Kidney (tissue), 14 donors: ENCODE data around the gene CMTM7. TPM values are rescaled to one million over a fixed set of nuclear protein-coding genes. Genes with fewer than 3 reads are reported as not detected.
A peak's percentile ranks its signal among the peaks of the same experiment; 100 is the strongest.
"Not testable (repeated sequence)": the region's sequence is repeated elsewhere in the genome, so short reads cannot be mapped to it uniquely, and the experiment has no call there.

Experiments used
- DNase-seq, 5 donors: peaks; one replicate each; pipeline ENCODE4 v3.0.0-alpha.2; 2013 to 2020
- FAIRE-seq: peaks from 2 replicates; lab custom pipeline; 2012; peaks lifted over from hg19 to GRCh38; lab: Jason Lieb, UNC
- H3K27ac ChIP-seq, 2 donors: one replicate each; pipeline ENCODE4 v1.7.0; 2013; ENCODE audit warnings: low read depth in 2 of 2, low read length in 2 of 2, inconsistent platforms in 1 of 2
- H3K27me3 ChIP-seq: one replicate; pipeline ENCODE4 v1.7.1; 2013; ENCODE audit warnings: low read length, inconsistent platforms; ENCODE audit not compliant: control insufficient read depth, insufficient read depth
- H3K36me3 ChIP-seq, 3 donors: one replicate each; pipeline versions ENCODE4 v1.7.0 to v1.7.1; 2013; ENCODE audit warnings: low read length in 3 of 3, control low read depth in 1 of 3, inconsistent platforms in 1 of 3; ENCODE audit not compliant: insufficient read depth in 3 of 3, control insufficient read depth in 2 of 3
- H3K4me1 ChIP-seq, 3 donors: one replicate each; pipeline versions ENCODE4 v1.7.0 to v1.7.1; 2013; ENCODE audit warnings: low read length in 3 of 3, inconsistent platforms in 1 of 3, low read depth in 1 of 3; ENCODE audit not compliant: control insufficient read depth in 2 of 3, insufficient read depth in 2 of 3
- H3K4me3 ChIP-seq, 3 donors: one replicate each; pipeline versions ENCODE4 v1.7.0 to v1.8.1; 2013; ENCODE audit warnings: low read length in 3 of 3, control low read depth in 1 of 3, inconsistent platforms in 1 of 3
- H3K9ac ChIP-seq, 3 donors: one replicate each; pipeline versions ENCODE4 v1.7.0 to v1.7.1; 2013; ENCODE audit warnings: low read length in 3 of 3, control low read depth in 1 of 3, inconsistent platforms in 1 of 3
- H3K9me3 ChIP-seq, 3 donors: one replicate each; pipeline versions ENCODE4 v1.7.0 to v1.7.1; 2013; ENCODE audit warnings: low read length in 3 of 3, control low read depth in 1 of 3, inconsistent platforms in 1 of 3; ENCODE audit not compliant: control insufficient read depth in 2 of 3, insufficient read depth in 1 of 3
- CTCF ChIP-seq: IDR thresholded peaks from 3 replicates; pipeline ENCODE4 v1.5.1; 2012; ENCODE audit warnings: mild to moderate bottlenecking, moderate library complexity, borderline replicate concordance; ENCODE audit not compliant: insufficient read depth; ENCODE audit errors: extremely low read depth
- intact Hi-C: fragments of 100-400 bp; cut with DNase I; formaldehyde crosslinking; loops from one replicate; pipeline ENCODE4 v1.11.1; 2022
- polyA plus RNA-seq: library from polyadenylated mRNA; stranded (reverse); fragments of 350-450 nt; fragmentation: Illumina TruSeq; extraction: RNeasy Lipid Tissue Mini Kit (QIAGEN cat#74804); gene quantifications from one replicate; pipeline ENCODE4 v1.2.3, GENCODE V29; 2014; ENCODE audit warnings: low read depth, low replicate concordance; ENCODE audit not compliant: insufficient read depth
- total RNA-seq: library from RNA; stranded (reverse); fragmentation: NEBNext Ultra II Directional; extraction: Animal tissue kit (Norgen Biotek cat#: 25700); gene quantifications from one replicate; pipeline ENCODE4 v1.2.1, GENCODE V29; 2021
- donor health status: control.
- donor health status: control.
- donor health status: control.
- donor health status: control.
- donor health status: control.
- donor health status: DM: yes; HTN: yes; CAD: no.
- donor health status: Normal renal cell carcinoma (clear cell type).

Gene CMTM7
- total and polyA plus RNA-seq, 2 donors from 2014 or later = 26.0 to 38.2 TPM

DNA sequence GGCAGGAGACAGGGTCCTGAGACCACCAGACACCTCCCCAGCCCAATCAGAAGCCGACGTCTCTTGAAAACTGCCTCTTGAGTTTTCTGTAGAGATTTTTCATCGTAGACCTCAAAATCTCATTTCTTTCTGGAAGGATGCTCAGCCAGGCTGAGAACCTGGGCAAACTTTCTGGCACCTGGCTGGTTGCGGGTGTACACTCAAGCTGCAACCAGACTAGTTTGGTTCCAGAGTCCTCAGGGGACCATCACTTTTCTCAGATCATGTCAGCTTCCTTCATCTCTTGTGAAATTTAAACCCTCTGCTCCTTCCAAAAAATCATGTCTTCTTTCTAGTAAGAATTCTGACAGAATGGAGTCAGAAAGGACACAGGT is 45.1 kb downstream of the CMTM7 start:
- H3K36me3 ChIP-seq = no peaks in the 10 kb centered on the region
- TF ChIP-seq CTCF = no peak
- no peaks in the 10 kb centered on the region for H3K4me1 ChIP-seq
- H3K27ac ChIP-seq = no peak overlapping the region
- no peaks in the 10 kb centered on the region for H3K9me3 ChIP-seq
- no peaks in the 10 kb centered on the region for H3K27me3 ChIP-seq
- H3K9ac ChIP-seq = no peak overlapping the region
- H3K4me3 ChIP-seq = no peak overlapping the region
- DNase-seq = no peak
- FAIRE-seq = no peak
- intact Hi-C loops = no loop called here

DNA sequence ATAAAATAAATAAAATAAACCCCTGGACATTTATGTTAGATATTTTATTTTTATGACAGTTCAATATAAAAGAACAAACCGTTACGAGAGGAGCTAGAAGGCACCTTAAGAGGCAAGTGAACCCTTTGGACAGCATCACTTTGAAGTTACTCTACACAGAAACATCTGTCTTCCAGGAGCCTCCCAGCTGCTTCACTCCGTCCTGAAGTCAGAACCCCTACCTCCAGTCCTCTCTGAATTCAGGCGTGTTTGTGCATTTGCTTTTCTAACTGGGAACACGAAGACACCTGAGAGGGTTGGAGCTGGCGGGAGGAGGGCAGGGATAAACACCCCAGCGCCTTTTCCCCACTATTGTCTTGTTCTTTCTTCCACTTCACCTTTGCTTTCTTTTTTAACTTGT is 46.2 kb downstream of the CMTM7 start:
- DNase-seq (no peak), FAIRE-seq (no peak)
- intact Hi-C loops = no loop called here
- Histone ChIP-seq H3K9ac (no peak overlapping the region), H3K36me3 (no peaks in the 10 kb centered on the region), H3K4me1 (no peaks in the 10 kb centered on the region), H3K9me3 (no peaks in the 10 kb centered on the region), H3K27ac (no peak overlapping the region), H3K27me3 (no peaks in the 10 kb centered on the region), H3K4me3 (no peak overlapping the region)
- no peak for TF ChIP-seq CTCF

DNA sequence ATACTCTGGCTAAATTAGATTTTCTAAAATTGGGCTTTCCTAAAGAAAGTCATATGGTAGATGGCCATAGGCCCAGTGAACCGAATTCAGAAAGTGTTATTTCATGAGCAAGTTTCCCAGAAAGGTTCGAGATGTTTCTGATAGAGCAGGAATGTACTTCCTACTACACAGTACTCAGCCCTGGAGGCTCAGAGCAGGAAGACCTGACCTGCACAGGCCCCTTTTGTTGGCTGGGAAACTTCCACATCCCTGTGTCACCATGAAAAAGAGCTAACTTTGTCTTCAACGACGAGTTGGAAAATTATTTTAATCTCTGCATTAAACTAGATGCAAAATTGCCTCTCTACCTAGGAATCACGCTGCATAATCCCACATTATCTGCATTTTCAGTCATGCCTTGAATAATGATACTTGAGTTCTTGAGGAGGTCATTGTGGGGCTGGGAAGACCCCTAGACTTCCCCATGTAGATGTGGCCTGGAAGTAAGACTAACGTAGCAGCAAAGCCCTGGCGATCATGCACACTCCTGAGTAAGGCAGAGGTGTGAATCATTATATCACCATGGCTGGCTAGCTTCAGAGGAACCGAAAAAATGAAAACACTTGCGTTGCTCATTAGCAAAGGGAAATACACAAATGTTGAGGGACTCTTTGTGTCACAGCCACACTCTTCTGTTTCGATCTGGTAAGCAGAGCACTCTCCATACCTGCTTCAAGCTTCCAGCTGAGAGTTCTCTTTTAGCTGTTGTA is 47.1 kb downstream of the CMTM7 start:
- TF ChIP-seq CTCF = no peak
- Histone ChIP-seq H3K36me3 (no peaks in the 10 kb centered on the region), H3K27me3 (no peaks in the 10 kb centered on the region), H3K4me1 (no peaks in the 10 kb centered on the region), H3K9ac (no peak overlapping the region), H3K9me3 (no peaks in the 10 kb centered on the region), H3K4me3 (no peak overlapping the region), H3K27ac (no peak overlapping the region)
- peak in 2 of 5 donors; percentile 45 to 48 for DNase-seq
- intact Hi-C loops = no loop called here
- no peak for FAIRE-seq

DNA sequence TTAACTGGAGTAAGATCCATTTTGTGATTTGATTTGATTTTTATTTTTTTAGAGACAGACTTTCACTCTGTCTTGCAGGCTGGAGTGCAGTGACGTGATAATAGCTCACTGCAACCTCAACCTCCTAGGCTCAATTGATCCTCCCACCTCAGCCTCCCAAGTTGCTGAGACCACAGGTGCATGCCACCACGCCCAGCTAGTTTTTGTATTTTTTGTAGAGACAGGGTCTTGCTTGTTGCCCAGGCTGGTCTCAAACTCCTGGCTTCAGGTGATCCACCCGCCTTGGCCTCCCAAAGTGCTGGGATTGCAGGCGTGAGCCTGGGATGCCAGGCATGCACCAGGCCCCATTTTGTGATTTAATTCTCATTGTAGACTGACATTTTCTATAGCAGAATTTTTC is 47.8 kb downstream of the CMTM7 start:
- H3K27ac ChIP-seq, H3K9ac ChIP-seq, H3K9me3 ChIP-seq, DNase-seq, H3K27me3 ChIP-seq, FAIRE-seq, H3K4me1 ChIP-seq, intact Hi-C loops, H3K4me3 ChIP-seq, H3K36me3 ChIP-seq: not testable (repeated sequence)
